GM11168 (cell line): ENCODE results near the gene HOXB9.

Source experiments
- in situ Hi-C: fragments of 300-500 bp; cut with MboI; formaldehyde crosslinking; loops from one replicate; pipeline ENCODE4 v1.12.0; 2022; ENCODE audit warnings: low sequenced_read_pairs; ENCODE audit not compliant: unreplicated experiment

Gene HOXB9

GRCh38 chr17:48626245-48627117, at the start of gene HOXB9:
HOXB9 (minus strand) TSS chr17:48626358; CDS start chr17:48626269, 89 bp downstream.
- in situ Hi-C loops: no loop called here

GRCh38 chr17:48672340-48672739, 46.2 kb upstream of the HOXB9 start:
- in situ Hi-C loops: no loop called here

- in situ Hi-C loops: no loop called here
These were observed 45.6 kb upstream of the HOXB9 start for GRCh38 chr17:48671697-48672171.

- in situ Hi-C loops: no loop called here
These were observed 37.2 kb upstream of the HOXB9 start for GRCh38 chr17:48663134-48663924.

- in situ Hi-C loops: no loop called here
These were observed 29.8 kb upstream of the HOXB9 start for GRCh38 chr17:48655913-48656312.

- in situ Hi-C loops: no loop called here
These were observed 23.6 kb upstream of the HOXB9 start for GRCh38 chr17:48649741-48650140.

GRCh38 chr17:48647963-48648245, 21.7 kb upstream of the HOXB9 start:
- in situ Hi-C loops: no loop called here

- in situ Hi-C loops: no loop called here
These were observed 21.2 kb upstream of the HOXB9 start for GRCh38 chr17:48647103-48647962.

- in situ Hi-C loops: no loop called here
These were observed 20.3 kb upstream of the HOXB9 start for GRCh38 chr17:48646183-48647102.

- in situ Hi-C loops: no loop called here
These were observed 19.6 kb upstream of the HOXB9 start for GRCh38 chr17:48645639-48646182.

- in situ Hi-C loops: no loop called here
These were observed 18.9 kb upstream of the HOXB9 start for GRCh38 chr17:48644910-48645557.

- in situ Hi-C loops: no loop called here
These were observed 18.0 kb upstream of the HOXB9 start for GRCh38 chr17:48644159-48644558.

GRCh38 chr17:48643697-48644012, 17.5 kb upstream of the HOXB9 start:
- in situ Hi-C loops: no loop called here

GRCh38 chr17:48642843-48643696, 16.9 kb upstream of the HOXB9 start:
- in situ Hi-C loops: no loop called here

- in situ Hi-C loops: no loop called here
These were observed 16.1 kb upstream of the HOXB9 start for GRCh38 chr17:48642059-48642842.

GRCh38 chr17:48641541-48642058, 15.4 kb upstream of the HOXB9 start:
- in situ Hi-C loops: no loop called here

GRCh38 chr17:48640858-48641180, 14.7 kb upstream of the HOXB9 start:
- in situ Hi-C loops: no loop called here
